H1 (cell line): Measurements from ENCODE around the gene HPX. TPM values are rescaled to one million over a fixed set of nuclear protein-coding genes. Genes with fewer than 3 reads are reported as not detected.

ENCODE experiments used
- CTCF ChIA-PET: fragments of 300-600 bp; sonication (Branson Sonifier 250); formaldehyde crosslinking; loops from one replicate; lab custom pipeline; 2021; ENCODE audit not compliant: partially characterized antibody; lab: Charles Lee
- POLR2A ChIA-PET: fragments of 300-600 bp; sonication (Branson Sonifier 250); formaldehyde crosslinking; loops from one replicate; lab custom pipeline; 2021; ENCODE audit warnings: inconsistent platforms; ENCODE audit not compliant: partially characterized antibody; lab: Charles Lee
- DNase-seq, 2 experiments: peaks; one replicate each; pipeline versions ENCODE4 v3.0.0 to v3.0.0-alpha.2; 2010 to 2022; ENCODE audit warnings: low spot score in 2 of 2, low read depth in 1 of 2, mixed read lengths in 1 of 2
- FAIRE-seq: peaks from 2 replicates; lab custom pipeline; 2011; peaks lifted over from hg19 to GRCh38; lab: Jason Lieb, UNC
- H2AFZ ChIP-seq: 2 replicates; pipeline ENCODE4 v1.8.1; 2012; ENCODE audit warnings: low read length, inconsistent platforms
- H2AK5ac ChIP-seq: 2 replicates; pipeline ENCODE4 v1.6.1; 2013; ENCODE audit warnings: low read depth, low read length
- H2BK120ac ChIP-seq: replicated peaks from 2 replicates; pipeline ENCODE3; 2013; ENCODE audit warnings: low read depth, low read length, inconsistent platforms
- H2BK12ac ChIP-seq: 2 replicates; pipeline ENCODE4 v1.6.1; 2013; ENCODE audit warnings: low read depth, low read length
- H2BK15ac ChIP-seq: 2 replicates; pipeline ENCODE4 v1.6.1; 2013; ENCODE audit warnings: low read length
- H2BK20ac ChIP-seq: 2 replicates; pipeline ENCODE4 v1.6.1; 2013; ENCODE audit warnings: low read length
- H2BK5ac ChIP-seq: 2 replicates; pipeline ENCODE4 v1.6.1; 2013; ENCODE audit warnings: low read depth, low read length
- H3K14ac ChIP-seq: 2 replicates; pipeline ENCODE4 v1.6.1; 2013; ENCODE audit warnings: inconsistent platforms; ENCODE audit not compliant: insufficient read length
- H3K18ac ChIP-seq: 2 replicates; pipeline ENCODE4 v1.6.1; 2013; ENCODE audit warnings: low read length; ENCODE audit errors: extremely low read depth
- H3K23ac ChIP-seq: 2 replicates; pipeline ENCODE4 v1.6.1; 2013; ENCODE audit warnings: inconsistent platforms; ENCODE audit not compliant: insufficient read length
- H3K23me2 ChIP-seq: 2 replicates; pipeline ENCODE4 v1.6.1; 2013; ENCODE audit warnings: low read depth, low read length
- H3K27ac ChIP-seq: 2 replicates; pipeline ENCODE4 v1.6.1; 2011; ENCODE audit warnings: low read depth, low read length, inconsistent platforms
- H3K27me3 ChIP-seq, 4 experiments: replicated peaks in 1 of 4; 1 replicate in 1 of 4; 2 replicates in 3 of 4; pipeline versions ENCODE4 v1.6.1 to v1.8.1; 2011 to 2013; ENCODE audit warnings: low read length in 3 of 4, mild to moderate bottlenecking in 3 of 4, inconsistent platforms in 2 of 4, mixed read lengths in 2 of 4, moderate library complexity in 1 of 4; ENCODE audit not compliant: control insufficient read depth in 3 of 4, insufficient read depth in 3 of 4; ENCODE audit errors: extremely low read depth in 1 of 4
- H3K36me3 ChIP-seq, 4 experiments: 2 replicates each; pipeline versions ENCODE4 v1.6.1 to v1.8.1; 2011 to 2013; ENCODE audit warnings: mild to moderate bottlenecking in 4 of 4, low read length in 3 of 4, moderate library complexity in 2 of 4, control low read depth in 1 of 4, inconsistent platforms in 1 of 4; ENCODE audit not compliant: insufficient read depth in 4 of 4, control insufficient read depth in 2 of 4
- H3K4ac ChIP-seq: replicated peaks from 2 replicates; pipeline ENCODE3; 2013; ENCODE audit warnings: low read length, low read depth, mixed read lengths, inconsistent platforms; ENCODE audit not compliant: insufficient read length
- H3K4me1 ChIP-seq, 4 experiments: replicated peaks in 1 of 4; 1 replicate in 1 of 4; 2 replicates in 3 of 4; pipeline versions ENCODE4 v1.6.1 to v1.8.1; 2011 to 2013; ENCODE audit warnings: low read length in 3 of 4, inconsistent platforms in 2 of 4, mixed read lengths in 1 of 4; ENCODE audit not compliant: insufficient read depth in 4 of 4, control insufficient read depth in 3 of 4
- H3K4me2 ChIP-seq, 2 experiments: 2 replicates each; pipeline versions ENCODE4 v1.6.1 to v1.8.1; 2011 to 2013; ENCODE audit warnings: low read depth in 2 of 2, low read length in 2 of 2, control low read depth in 1 of 2, inconsistent platforms in 1 of 2, mild to moderate bottlenecking in 1 of 2; ENCODE audit not compliant: insufficient read depth in 1 of 2
- H3K4me3 ChIP-seq, 4 experiments: fragments of 200-600, 300-600 bp in 1 of 4; sonication (generic), shearing (Covaris generic), sonication (Bioruptor Twin) in 1 of 4; 2 replicates each; pipeline versions ENCODE4 v1.5.1 to v1.8.1; 2011 to 2016; ENCODE audit warnings: low read length in 4 of 4, low read depth in 3 of 4, control low read depth in 2 of 4, inconsistent platforms in 2 of 4, mild to moderate bottlenecking in 2 of 4, mixed read lengths in 1 of 4, moderate library complexity in 1 of 4; ENCODE audit not compliant: insufficient read depth in 2 of 4; ENCODE audit errors: extremely low read depth in 1 of 4
- H3K56ac ChIP-seq: replicated peaks from 2 replicates; pipeline ENCODE3; 2013; ENCODE audit warnings: low read depth, mild to moderate bottlenecking, mixed read lengths, low read length, inconsistent platforms; ENCODE audit not compliant: insufficient read length
- H3K79me1 ChIP-seq: 2 replicates; pipeline ENCODE4 v1.6.1; 2013; ENCODE audit warnings: low read depth, low read length, control low read depth
- H3K79me2 ChIP-seq, 2 experiments: 2 replicates each; pipeline versions ENCODE4 v1.6.1 to v1.8.1; 2012 to 2013; ENCODE audit warnings: low read length in 2 of 2, mild to moderate bottlenecking in 2 of 2, inconsistent platforms in 1 of 2; ENCODE audit not compliant: insufficient read depth in 2 of 2, control insufficient read depth in 1 of 2
- H3K9ac ChIP-seq, 4 experiments: replicated peaks in 1 of 4; 1 replicate in 1 of 4; 2 replicates in 3 of 4; pipeline versions ENCODE4 v1.6.1 to v1.8.1; 2011 to 2013; ENCODE audit warnings: low read depth in 3 of 4, low read length in 3 of 4, control low read depth in 2 of 4, mild to moderate bottlenecking in 2 of 4, moderate library complexity in 2 of 4, inconsistent platforms in 1 of 4; ENCODE audit errors: extremely low read depth in 1 of 4
- H3K9me3 ChIP-seq, 2 experiments: 2 replicates each; pipeline versions ENCODE4 v1.6.1 to v1.8.1; 2012 to 2013; ENCODE audit warnings: mild to moderate bottlenecking in 2 of 2, moderate library complexity in 2 of 2, control low read depth in 1 of 2, inconsistent platforms in 1 of 2, low read depth in 1 of 2, low read length in 1 of 2, mixed read lengths in 1 of 2; ENCODE audit not compliant: insufficient read depth in 2 of 2
- H4K20me1 ChIP-seq, 2 experiments: replicated peaks in 1 of 2; 2 replicates each; pipeline versions ENCODE3 to v1.8.1; 2011 to 2013; ENCODE audit warnings: inconsistent platforms in 2 of 2, low read length in 2 of 2, mild to moderate bottlenecking in 1 of 2; ENCODE audit not compliant: insufficient read depth in 2 of 2, control insufficient read depth in 1 of 2
- H4K5ac ChIP-seq: 2 replicates; pipeline ENCODE4 v1.6.1; 2013; ENCODE audit warnings: low read length, low read depth, mixed read lengths, inconsistent platforms; ENCODE audit not compliant: insufficient read length
- H4K8ac ChIP-seq: 2 replicates; pipeline ENCODE4 v1.8.0; 2013; ENCODE audit warnings: mild to moderate bottlenecking, moderate library complexity, low read length, inconsistent platforms; ENCODE audit not compliant: insufficient read depth; ENCODE audit errors: extremely low read depth
- H4K91ac ChIP-seq: replicated peaks from 2 replicates; pipeline ENCODE3; 2013; ENCODE audit warnings: low read length, mixed read lengths, inconsistent platforms; ENCODE audit not compliant: insufficient read length
- GTF2F1 ChIP-seq: IDR thresholded peaks from 2 replicates; pipeline ENCODE4 v1.6.1; 2012; ENCODE audit warnings: low read depth, low read length, improper control_type of control experiment, borderline replicate concordance
- KDM4A ChIP-seq: IDR thresholded peaks from one replicate; pipeline ENCODE4 v1.7.1; 2012; ENCODE audit warnings: low read depth, mild to moderate bottlenecking, moderate library complexity, low read length, inconsistent platforms; ENCODE audit not compliant: severe bottlenecking
- KDM5A ChIP-seq: fragments of 200-600 bp; IDR thresholded peaks from 2 replicates; pipeline ENCODE4 v1.7.1; 2012; ENCODE audit warnings: mild to moderate bottlenecking, low read length, inconsistent platforms, mixed read lengths
- SRF ChIP-seq: IDR thresholded peaks from 2 replicates; pipeline ENCODE4 v1.6.1; 2011; ENCODE audit warnings: mild to moderate bottlenecking, low read depth, low read length, moderate library complexity
- YY1 ChIP-seq: IDR thresholded peaks from 2 replicates; pipeline ENCODE4 v1.6.1; 2011; ENCODE audit warnings: low read depth, mild to moderate bottlenecking, low read length
- WGBS, 2 experiments: shearing (Covaris generic) in 1 of 2; methylation state at CpG; one replicate each; pipeline versions ENCODE4 v1.1.6 to v1.1.7; 2013 to 2015; ENCODE audit warnings: low lambda C conversion rate in 2 of 2, mixed read lengths in 2 of 2, inconsistent platforms in 1 of 2, low coverage in 1 of 2, missing lambda C conversion rate in 1 of 2; ENCODE audit not compliant: insufficient replicate concordance in 2 of 2, insufficient coverage in 1 of 2, insufficient read length in 1 of 2; ENCODE audit errors: extremely low coverage in 1 of 2, missing lambda C conversion rate in 1 of 2; 5-methylcytosine and 5-hydroxymethylcytosine counted together
- polyA plus RNA-seq, 7 experiments: library from polyadenylated mRNA; depleted of rRNA in 3 of 7; stranded (reverse) in 5 of 7; unstranded in 2 of 7; fragments of >200 nt in 5 of 7; fragments of 200-250 nt in 2 of 7; gene quantifications; 1 replicate in 5 of 7; 2 replicates in 1 of 7; 4 replicates in 1 of 7; pipeline versions ENCODE4 v1.2.1 to v1.2.3, GENCODE V29; 2011 to 2013; ENCODE audit warnings: missing spikeins in 2 of 7, mixed read lengths in 2 of 7
- total RNA-seq: library from RNA; stranded (reverse); fragmentation: NEBNext Ultra II Directional; extraction: Animal tissue kit (Norgen Biotek cat#: 25700); gene quantifications from 2 replicates; pipeline ENCODE4 v1.2.1, GENCODE V29; 2021
- TF ChIP-seq, protein P1 (sequence below): IDR thresholded peaks from 2 replicates; pipeline ENCODE4 v1.6.1; 2011; ENCODE audit warnings: low read depth, mild to moderate bottlenecking, low read length; ENCODE audit not compliant: insufficient read depth

HPX gene
- total and polyA plus RNA-seq, 2 of the 8 experiments (the other 6 are each of a cell fraction or from before 2014, with no cell fraction given) = 0.80 to 0.97 TPM

DNA sequence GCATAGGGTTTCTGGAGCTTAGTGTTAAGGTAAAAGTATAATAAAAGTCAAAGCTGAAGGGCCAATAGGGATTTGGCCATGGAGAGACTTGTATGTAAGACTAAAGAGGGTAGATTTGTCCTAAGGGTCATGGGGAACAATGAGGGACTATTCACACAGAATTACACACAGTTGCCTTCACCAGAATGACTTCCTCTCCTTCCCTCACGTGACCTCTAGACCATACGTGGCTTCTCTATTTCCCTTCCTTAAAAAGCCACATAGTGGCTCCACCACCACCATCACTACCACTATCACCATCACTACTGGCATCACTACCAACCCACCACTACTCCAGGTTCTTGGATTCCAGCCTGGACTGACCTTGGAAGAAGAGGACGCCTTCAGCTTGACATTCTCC, 2.8 kb downstream of the HPX start:
- no peak overlapping the region for H3K27ac ChIP-seq
- POLR2A ChIA-PET = interaction anchor here (1.0 kb wide), 1 partner anchor 10 kb away, joined by 4 read pairs; no protein-coding TSS in a partner anchor
- CTCF ChIA-PET = interaction anchor here (0.7 to 22.7 kb wide), 22 partner anchors 8 to 791 kb away, joined by 3 to 585 read pairs (median 8); partner anchors contain the start of genes DNHD1, SMPD1 and TRIM3

More for the DNA sequence above, 2.8 kb downstream of the HPX start:
- Histone ChIP-seq H3K27me3 (no peaks in the 10 kb centered on the region), H2BK20ac (no peak overlapping the region), H2BK5ac (no peak overlapping the region), H2AFZ (no peak overlapping the region), H2BK12ac (no peak overlapping the region), H2BK120ac (no peak overlapping the region), H3K4me3 (no peak overlapping the region), H3K36me3 (no peaks in the 10 kb centered on the region), H4K20me1 (no peaks in the 10 kb centered on the region), H3K79me1 (no peaks in the 10 kb centered on the region), H3K4me1 (no peaks in the 10 kb centered on the region), H4K91ac (no peak overlapping the region), H3K56ac (no peak overlapping the region), H2AK5ac (no peak overlapping the region), H3K4me2 (no peak overlapping the region), H4K8ac (no peak overlapping the region), H3K23ac (no peak overlapping the region), H3K18ac (no peak overlapping the region), H3K9me3 (no peaks in the 10 kb centered on the region), H3K9ac (no peak overlapping the region), H4K5ac (no peak overlapping the region), H3K4ac (no peak overlapping the region), H2BK15ac (no peak overlapping the region), H3K23me2 (no peaks in the 10 kb centered on the region), H3K79me2 (no peaks in the 10 kb centered on the region), H3K14ac (no peak overlapping the region)
- 86% methylated on average over 3 of the region's 3 CpGs; no CpG with 5 or more reads in 1 of the 2 experiments for WGBS, 2 experiments
- FAIRE-seq (no peak), DNase-seq (no peak)
- TF ChIP-seq KDM4A = no peak
- no peak for TF ChIP-seq GTF2F1
- no peak for TF ChIP-seq YY1
- TF ChIP-seq, protein P1, sequence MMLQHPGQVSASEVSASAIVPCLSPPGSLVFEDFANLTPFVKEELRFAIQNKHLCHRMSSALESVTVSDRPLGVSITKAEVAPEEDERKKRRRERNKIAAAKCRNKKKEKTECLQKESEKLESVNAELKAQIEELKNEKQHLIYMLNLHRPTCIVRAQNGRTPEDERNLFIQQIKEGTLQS = no peak
- TF ChIP-seq SRF = no peak
- TF ChIP-seq KDM5A = no peak
